Measurements from ENCODE around the gene NKD2.
"Not testable (repeated sequence)": the region's sequence is repeated elsewhere in the genome, so short reads cannot be mapped to it uniquely, and the experiment has no call there.

NKD2 gene

DNA sequence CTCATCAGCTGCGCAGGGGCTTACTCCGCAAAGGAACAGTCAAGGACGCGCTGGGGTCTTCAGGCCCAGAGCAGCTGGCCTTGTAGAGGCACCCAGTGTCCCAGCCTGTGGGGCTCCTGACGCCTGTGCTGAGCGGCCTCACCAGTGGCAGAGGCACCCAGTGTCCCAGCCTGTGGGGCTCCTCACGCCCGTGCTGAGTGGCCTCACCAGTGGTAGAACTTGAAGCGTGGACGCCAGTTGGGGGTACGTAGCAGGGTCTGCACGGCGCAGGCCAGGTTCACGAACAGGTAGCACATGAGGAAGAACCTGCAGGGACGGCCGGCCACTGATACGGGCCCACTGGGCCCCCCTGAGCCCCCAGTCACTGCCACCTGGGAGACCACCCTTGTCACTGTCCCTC lies 67.3 kb downstream of the NKD2 start:
- no peak for DNase-seq

DNA sequence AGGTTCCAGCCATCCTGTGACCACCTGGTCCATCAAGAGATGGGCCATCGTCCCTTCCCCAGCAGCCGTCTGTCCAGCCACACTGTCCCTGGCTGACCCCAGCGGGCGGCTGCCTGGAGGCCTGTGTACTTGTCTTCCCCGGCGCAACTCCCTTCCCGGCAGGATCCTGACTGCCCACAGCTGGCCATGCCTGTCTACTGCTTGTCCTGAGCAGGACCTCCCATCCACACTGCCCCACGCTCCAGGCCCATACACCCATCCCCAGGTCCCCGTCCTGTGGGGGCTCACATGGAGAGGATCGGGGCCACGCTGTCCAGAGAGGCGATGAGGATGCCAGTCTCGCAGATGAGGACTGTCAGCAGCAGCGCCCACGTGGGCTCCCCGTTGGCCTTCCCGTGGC lies 67.8 kb downstream of the NKD2 start:
- no peak for DNase-seq

DNA sequence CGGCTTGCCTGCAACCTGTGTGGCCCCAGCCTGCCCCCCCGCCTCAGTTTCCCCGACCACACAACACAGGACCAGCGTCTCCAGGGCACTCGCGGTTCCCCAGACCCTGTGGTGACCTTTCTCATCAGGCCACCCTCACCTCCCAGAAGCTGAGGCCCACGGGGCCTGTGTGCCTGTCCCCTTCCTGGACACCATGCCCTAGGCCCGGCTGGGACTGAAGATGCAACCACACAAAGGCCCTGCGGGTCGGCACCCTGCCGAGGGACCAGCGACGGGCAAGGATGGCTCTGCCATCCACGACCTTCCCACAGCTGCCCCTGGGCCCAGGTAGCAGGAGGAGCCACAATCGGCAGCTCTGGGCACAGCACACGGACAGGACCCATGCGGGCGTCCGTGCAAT lies 68.4 kb downstream of the NKD2 start:
- DNase-seq: no peak

DNA sequence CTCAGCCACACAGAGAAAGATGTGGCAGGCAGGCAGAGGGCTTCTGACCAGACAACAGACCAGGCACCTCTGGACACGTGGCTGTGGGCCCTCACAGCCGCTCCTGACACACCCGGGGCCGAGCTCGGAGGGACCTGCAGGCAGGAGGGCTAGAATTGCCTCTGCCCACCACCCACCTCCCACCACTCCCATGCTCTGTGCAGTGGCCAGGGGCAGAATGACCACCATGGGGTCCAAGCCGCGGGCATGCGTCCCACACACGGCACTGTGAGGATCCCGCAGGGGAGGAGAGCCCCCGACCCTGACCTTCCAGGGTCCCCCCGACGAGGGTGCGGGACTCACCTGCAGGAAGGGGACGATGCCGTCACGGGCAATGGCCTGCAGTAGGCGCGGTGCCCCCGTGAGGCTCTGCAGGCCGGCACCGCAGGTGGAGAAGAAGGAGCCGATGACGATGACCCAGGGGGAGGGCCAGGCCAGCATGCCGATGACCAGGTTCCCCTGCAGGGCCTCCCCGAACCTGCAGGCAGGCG lies 69.0 kb downstream of the NKD2 start:
- no peak for DNase-seq

DNA sequence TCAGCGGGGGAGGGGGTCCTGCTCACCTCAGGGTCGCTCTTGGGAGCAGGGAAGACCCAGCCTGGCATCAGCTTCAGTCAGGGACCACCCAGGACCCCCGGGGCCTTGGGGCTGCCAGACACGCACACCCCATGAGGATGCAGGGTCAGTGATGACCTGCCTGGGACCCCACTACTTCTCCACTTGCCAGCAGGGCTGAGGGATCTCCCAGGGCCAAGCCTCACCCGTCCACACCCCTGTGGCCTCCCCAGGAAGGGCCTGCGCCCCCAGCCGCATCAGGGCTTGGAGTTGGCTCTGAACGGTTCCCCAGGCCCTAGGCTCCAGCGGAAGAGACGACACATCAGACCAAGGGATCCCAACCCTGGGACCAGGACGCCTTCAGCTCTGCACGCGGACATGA lies 69.6 kb downstream of the NKD2 start:
- DNase-seq: no peak

DNA sequence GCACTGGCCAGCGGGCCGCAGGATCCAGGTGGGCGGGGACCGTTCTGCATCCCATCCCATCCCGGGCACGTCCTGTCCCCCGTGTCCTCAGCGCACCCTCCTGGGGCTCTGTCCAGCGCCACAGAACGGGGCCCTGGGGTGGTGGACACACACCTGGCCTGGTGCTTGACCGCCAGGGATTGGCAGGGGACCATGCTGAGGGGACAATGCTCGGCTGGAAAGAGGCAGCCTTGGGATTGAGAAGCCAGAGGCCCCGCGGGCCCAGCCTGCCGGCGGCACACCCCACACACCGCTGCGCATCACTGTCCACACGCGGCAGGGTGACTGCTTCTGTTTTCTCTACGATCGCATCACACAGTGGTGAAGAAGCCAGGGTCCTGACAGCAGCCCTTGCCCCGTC lies 70.2 kb downstream of the NKD2 start:
- no peak for DNase-seq

DNA sequence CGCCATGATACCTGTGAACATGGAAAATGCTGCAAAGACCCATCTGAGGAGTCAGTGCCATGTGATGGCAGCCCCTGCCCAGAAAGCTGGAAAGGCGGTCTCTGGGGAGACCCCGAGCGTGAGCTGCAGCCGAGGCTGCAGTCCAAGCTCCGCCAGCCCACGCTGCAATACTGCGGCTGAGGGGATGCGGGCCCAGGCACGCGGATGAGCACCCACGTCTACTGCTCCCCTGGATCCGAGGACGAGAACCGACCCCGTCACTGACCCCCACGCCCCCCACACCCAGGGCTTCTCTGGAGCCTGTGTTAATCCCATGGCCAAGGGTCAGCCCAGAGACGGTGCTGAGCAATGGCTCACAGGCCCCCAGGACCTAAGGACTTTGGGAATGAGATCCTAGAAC lies 70.9 kb downstream of the NKD2 start:
- DNase-seq: no peak

DNA sequence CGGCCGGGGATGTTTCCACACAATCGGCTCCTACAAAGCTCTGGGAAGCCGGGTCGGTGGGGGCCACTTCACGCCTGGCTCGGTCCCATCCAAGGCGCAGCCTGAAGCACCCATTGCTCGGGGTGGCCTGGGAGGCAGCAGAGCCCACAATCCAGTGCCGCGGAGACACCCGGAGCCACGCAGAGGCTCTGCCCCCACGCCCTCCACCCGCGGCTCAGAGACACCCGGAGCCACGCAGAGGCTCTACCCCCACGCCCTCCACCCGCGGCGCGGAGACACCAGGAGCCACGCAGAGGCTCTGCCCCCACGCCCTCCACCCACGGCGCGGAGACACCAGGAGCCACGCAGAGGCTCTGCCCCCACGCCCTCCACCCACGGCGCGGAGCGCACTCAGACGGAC lies 71.4 kb downstream of the NKD2 start:
- DNase-seq: no peak

DNA sequence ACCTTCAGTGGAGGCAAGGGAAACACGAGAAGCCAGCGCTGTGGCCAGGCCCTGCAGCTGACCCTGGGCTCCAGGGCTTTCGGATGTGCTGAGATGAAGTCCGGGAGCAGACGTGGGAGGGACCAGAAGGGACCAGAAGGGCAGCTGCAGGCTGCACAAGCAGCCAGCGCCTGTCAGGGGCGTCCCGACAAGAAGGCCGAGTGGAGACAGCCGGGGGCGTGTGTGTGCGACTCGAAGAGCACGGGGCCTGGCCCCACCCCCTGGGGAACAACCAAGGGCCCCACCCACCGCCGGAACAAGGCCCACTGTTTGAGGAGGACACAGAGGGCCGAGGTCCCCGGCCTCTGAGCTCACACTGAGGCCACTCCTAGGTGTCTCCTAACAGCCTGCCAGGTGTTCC lies 71.8 kb downstream of the NKD2 start:
- DNase-seq: no peak

DNA sequence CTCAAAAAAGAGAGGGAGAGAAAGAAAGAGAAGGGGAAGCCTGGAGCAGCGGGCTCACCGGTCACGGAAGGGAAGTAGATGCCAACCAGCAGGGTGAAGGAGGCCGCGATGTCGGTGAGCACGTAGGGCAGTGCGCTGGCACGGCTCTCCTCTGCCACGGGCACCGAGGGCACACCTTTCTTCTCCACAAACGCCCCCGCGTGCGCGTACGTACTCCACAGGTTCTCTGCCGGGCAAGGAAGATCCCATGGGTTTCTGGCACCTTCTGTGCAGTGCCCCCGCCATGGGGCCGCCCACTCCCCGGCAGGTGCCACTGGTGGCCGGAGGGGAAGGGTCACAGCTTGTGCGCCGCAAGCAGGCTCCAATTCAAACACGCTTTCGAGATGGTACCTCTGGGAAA lies 72.9 kb downstream of the NKD2 start:
- no peak for DNase-seq

DNA sequence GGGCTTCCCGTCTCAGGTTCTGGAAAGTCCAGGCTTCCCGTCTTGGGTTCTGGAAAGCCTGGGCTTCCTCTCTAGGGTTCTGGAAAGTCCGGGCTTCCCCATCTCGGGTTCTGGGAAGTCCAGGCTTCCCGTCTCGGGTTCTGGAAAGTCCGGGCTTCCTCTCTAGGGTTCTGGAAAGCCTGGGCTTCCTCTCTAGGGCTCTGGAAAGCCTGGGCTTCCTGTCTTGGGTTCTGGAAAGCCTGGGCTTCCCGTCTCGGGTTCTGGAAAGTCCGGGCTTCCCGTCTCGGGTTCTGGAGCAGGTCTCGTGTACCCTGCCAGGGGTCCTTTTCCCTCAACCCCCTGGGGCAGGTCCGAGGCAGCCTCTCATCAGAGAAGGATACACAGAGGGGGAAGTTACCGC lies 74.4 kb downstream of the NKD2 start:
- DNase-seq: not testable (repeated sequence)

DNA sequence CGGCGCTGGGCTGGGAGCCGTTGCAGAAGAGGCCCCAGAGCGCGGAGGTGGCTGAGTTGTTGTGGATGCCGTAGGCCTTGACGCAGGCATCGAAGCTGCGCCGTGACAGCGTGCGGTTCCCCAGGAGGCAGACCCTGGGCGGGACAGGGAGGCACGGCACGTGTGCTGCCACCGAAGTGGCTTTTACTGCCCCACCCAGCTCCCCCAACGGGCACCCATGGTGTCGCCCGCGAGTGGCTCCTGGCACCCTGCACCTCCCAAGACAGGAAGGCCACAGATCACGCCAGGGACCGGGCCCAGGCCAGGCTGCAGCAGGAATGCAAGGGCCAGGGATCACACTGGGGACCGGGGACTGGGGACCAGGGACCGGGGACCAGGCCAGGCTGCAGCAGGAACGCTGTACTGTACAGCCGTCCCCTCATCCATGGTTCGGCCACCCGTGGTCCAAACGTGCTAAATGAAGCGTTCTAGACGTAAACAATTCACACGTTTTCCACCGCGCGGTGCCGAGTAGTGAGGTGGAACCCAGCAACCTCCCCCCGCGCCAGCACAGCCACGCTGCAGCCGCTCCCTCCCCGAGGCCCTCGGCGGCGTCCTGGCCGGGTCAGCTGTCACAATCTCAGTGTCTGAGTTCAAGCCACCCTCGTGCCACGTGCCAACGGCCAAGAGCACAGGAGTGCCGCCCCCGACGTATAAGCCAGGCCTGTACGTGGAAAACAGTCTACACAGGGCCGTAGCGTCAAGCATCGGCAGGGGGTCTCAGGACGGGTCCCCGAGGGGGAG lies 75.4 kb downstream of the NKD2 start:
- no peak for DNase-seq

DNA sequence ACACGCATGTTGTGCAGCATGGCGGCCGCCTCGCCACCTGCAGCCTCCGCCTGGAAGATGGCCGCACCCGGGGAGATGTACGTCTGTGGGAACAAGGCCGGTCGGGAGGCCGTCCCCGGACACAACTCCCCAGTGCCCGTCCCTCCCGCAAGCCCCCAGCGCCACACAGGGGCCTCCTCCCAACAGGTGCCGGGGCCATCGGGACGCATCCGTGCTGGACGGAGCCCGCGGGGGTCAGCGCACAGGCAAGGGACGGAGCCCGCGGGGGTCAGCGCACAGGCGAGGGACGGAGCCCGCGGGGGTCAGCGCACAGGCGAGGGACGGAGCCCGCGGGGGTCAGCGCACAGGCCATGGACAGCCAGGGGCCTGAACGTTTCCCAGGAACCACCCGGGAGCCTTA lies 76.8 kb downstream of the NKD2 start:
- no peak for DNase-seq

DNA sequence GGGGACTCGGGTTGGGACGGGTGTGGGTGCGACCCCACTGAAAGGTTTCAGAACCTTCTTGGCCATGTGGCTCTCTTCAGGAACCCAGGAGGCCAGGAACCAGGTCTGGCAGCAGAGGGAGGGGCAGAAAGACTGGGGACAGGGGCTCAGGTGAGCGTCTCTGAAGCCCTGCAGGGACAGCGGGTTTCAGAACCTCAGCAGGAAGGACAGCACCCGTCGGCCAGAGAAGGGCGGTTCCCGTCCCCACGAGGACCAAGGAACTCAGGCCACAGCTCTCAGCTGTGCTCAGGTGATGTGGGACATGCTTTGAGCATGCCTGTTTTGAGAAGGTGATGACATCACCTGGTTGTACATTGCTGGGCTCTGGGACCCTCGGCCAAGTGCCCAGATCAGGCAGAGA lies 77.5 kb downstream of the NKD2 start:
- DNase-seq: no peak

DNA sequence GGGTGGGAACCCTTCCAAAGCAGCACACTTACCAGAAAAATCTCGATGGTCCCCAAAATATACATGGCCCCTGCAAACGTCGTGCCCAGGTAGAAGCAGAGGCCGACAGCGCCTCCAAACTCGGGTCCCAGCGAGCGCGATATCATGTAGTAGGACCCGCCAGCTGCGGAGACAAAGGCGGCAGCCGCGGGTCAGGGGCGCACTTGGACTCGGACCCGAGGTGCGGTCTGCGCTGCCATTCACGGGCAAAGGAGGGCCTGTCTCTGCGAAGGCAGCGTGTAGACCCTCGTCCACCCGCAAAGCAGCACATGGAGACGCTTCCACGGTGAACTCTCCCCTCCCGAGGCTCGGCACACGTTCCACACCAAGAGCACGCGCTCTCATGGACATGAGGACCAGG lies 78.3 kb downstream of the NKD2 start:
- DNase-seq: no peak

DNA sequence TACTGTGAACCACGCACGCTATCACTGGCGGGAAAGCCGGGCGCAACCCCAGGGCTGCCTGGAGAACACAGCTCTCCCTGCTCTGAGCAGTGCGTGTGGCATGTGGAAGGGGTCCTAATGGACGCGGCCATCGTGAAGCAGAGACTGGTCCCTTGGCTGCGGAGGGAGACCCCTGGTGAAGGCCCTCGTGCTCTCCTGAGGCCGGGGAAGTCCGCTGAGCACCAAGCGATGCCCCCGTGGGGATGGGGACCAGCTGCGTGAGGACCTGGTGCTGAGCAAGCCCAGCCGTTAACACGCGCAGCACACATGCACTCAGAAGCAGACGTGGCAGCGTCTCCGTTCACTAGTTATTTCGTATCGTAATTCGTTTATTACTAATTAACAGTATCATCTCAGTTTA lies 78.8 kb downstream of the NKD2 start:
- DNase-seq: no peak

DNA sequence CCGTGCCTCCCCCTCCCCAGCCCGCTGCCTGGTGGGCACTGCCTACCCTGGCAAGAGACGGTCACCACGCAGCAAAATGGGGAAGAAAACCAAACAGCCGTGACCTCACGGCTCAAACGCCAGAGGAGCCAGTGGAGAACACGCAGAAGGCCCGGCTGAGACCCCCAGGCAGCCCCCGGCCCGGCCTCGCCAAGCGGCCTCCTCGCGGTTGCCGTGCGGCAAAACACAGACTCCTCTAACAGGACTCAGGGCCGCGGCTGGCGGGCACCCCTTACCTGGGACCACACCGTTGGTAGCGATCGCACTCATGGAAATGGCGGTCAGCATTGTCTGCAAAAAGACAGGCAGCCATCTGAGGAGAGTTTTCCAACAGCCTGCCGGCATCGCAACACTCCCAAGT lies 79.4 kb downstream of the NKD2 start:
- DNase-seq: no peak
